Esophagus mucosa (tissue), 1 donor: ENCODE measurements around the gene SLC22A23. TPM values are rescaled to one million over a fixed set of nuclear protein-coding genes. Genes with fewer than 3 reads are reported as not detected.

Experiments used
- ATAC-seq: fragments of 200-7000 bp; cut with Tn5 transposase; one replicate; pipeline ENCODE4 v1.9.1; 2020
- total RNA-seq: library from RNA; stranded (reverse); gene quantifications from one replicate; pipeline ENCODE4 v1.2.4, GENCODE V29; 2023
- donor health status: DM: yes; HTN: yes; CAD: no.

SLC22A23 gene
- total RNA-seq, 1 donor from 2014 or later: 36.3 TPM

GRCh38 chr6:3444276-3445088, 12.4 kb downstream of the SLC22A23 start:
- ATAC-seq: peak; percentile 19

DNA sequence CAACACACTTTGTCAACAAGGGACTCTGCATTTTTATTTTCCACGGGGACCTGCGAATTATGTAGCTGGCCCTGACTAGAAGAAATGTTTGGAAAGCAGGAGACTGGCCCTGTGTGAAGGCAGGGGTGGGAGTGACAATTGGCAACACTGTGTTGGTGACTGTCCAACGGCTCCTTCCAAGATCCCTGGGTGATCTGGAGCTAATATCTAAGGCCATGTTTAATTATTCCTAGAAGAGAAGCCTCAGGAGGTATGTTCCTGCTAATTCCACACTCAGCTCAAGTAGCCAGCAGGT, 13.7 kb downstream of the SLC22A23 start:
- no peak for ATAC-seq

DNA sequence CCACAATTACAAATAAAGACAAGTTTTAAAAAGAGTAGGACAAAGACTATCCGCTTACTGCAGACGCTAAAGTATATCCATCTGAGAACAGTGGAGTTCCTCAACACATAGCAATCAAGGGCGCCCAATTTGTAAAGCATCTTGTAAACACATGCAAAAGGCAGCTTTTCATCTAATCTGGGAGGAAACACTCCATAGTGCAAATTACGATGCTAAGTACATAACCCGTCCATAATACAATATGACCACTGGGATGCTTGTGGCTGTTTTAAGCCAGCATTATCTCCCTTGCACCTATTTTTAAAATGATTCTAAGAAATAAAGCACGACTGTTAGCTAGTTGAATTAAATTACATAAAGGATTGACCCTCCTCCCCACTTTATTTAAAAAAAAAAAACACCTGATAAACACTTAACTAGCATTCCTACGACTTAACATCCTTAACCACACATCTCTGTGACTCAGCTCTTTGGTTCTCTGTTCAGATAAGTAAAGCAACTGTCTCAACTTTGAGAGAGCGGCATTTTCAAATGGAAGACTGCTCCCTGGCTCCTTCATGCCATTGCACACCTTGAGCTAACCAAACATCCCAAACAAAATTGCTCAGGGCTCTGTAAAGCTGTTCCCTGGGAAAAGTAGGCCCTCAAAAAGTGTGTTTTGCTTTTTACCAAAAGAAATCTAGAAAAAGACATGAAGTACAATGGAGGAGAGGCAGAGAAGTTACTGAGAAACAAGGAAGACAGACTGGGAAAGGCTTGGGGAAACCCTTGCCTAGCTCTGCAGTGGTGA, 14.2 kb downstream of the SLC22A23 start:
- no peak for ATAC-seq

GRCh38 chr6:3440911-3441310, 15.9 kb downstream of the SLC22A23 start:
- no peak for ATAC-seq

GRCh38 chr6:3439961-3440360, 16.9 kb downstream of the SLC22A23 start:
- ATAC-seq: no peak

DNA sequence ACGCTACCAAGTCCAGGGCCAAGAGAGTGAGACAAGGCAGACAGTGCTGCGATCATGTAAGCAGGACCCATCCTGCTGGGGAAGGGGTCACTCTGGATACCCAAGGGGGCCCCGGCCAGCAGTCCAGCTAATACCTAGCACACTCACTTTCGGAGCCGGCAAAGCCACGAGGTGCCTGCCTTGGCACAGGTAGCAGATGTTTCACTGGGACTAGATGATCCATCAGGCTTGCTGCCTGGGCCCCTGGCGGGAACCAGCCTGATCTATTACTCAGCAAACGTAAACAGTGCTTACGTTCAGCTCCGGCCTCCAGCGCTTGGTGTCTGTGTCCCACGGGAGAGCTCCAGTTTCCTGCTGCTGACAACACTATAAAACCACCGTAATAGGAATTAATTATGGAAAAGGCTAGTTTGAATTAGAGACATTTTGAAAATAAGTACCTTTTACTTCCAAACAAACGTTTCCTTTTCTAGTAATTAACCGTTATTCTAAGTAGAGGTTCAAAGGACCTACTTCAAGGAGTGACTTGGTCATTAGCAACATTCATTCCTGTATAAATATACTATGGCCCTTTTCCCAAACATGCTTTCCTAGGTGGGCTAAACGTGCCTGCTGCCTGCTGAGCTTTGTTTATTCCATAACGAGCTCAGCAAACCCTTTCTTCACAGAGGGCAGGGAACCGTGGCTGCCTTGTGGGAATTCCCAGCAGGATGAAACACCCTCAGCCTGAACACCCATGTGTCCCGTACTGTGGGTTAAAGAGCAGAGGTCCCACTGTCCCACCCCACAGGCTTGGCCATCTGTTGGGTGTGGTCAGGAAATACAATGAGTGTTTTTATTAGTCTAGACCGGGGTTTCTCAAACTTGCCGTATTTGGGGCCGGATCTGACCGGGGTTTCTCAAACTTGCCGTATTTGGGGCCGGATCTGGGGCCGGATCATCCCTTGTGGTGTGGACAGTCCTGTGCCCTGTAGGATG, 18.4 kb downstream of the SLC22A23 start:
- peak; percentile 80 for ATAC-seq

DNA sequence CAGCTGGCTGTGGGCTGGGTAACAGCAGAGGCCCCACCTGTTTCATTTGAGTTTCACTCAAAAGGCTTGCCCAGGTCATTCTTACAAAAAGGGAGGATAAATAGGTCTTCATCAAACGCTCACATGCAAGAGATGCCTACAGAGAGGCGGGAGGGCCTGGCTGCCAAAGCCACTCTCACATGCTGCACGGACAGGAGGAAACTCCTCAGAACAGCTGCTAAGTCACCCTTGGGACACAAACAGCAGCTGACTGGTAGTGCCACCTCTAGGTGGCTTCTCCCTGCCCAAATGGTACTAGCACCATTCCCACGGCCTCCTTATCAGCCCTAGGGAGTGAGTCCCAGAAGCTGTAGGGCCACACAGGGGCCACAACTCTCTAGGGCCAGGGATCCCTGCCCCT, 23.8 kb downstream of the SLC22A23 start:
- peak; percentile 57 for ATAC-seq

GRCh38 chr6:3432416-3432815, 24.4 kb downstream of the SLC22A23 start:
- ATAC-seq: peak; percentile 53

GRCh38 chr6:3431994-3432393, 24.9 kb downstream of the SLC22A23 start:
- peak; percentile 90 for ATAC-seq

GRCh38 chr6:3429211-3429610, 27.6 kb downstream of the SLC22A23 start:
- ATAC-seq: no peak

DNA sequence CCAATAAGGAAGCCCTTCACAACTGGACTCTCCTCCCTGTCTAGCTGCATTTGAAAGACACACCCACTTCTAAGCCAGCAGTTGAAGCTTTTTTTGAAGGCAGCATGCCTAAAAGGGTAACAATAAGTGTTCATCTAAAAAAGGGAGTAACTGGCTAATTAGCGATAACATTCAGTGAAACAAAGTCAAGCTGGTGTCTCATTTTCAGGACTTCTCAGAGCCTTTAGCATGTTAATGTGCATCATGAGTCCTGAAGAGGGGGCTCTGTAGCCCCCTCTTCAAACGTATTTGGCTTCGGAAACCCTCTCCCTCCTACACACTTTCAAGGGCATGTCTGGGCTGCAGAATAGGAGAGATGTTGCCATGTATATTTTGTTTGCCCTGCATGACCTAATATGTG, 28.1 kb downstream of the SLC22A23 start:
- ATAC-seq: no peak

GRCh38 chr6:3428247-3428646, 28.6 kb downstream of the SLC22A23 start:
- ATAC-seq: peak; percentile 30

DNA sequence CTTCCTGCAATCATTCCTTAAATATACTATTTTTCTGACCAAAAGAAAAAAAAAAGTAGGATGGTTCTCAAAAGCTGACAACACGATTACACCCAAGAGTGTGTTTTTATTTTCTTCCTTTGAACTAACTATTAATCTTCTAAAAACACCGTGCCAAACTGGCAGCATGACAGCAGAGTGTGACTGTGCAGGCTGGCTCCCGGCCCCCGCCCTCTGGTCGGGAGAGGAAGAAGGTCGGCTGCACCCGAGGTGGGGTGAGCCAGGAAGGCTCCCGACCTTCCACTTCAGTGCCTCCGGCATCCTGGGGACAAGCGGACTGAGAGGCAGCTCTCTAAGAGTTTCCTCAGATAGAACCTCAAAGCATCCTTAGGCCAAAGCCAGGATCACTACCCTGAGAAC, 29.2 kb downstream of the SLC22A23 start:
- peak; percentile 52 for ATAC-seq

- ATAC-seq: no peak
Observed at GRCh38 chr6:3426927-3427686, 29.7 kb downstream of the SLC22A23 start.

DNA sequence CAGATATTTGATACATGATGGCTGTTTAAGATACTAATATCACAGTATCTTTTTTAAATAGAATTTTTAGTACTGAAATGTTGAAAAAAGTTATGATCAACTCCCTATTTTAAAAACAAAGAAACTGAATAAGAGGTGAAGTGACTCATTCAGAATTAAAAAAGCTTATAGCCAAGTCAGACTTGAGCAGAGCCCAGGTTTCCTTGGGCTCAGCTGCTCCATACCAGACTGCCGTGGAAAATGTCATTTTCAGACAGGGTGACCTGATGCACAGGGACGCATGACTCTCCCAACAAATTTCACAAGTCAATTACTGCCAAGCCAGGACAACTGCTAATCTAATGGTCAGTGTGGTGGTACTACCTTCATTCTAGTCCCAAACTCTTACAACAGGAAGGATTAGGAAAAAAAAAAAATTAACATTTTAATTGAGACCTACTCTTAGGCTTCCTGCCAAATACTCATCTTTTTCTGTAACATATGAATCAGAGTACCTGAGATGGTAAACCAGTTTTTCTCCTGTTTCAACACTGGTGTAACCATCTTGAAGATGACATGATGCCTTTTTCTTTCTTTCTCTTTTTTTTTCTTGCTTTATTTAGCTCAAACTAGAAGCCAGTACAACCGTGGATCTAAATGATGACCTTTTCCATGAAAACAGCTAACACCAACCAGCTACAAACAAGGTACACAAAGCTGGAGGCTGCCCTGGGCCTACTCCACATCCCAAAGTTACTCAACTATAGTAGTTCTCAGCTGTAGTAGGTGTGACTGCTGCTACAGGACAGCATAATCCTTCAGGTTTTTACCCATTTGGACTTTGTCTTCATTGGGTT, 30.5 kb downstream of the SLC22A23 start:
- ATAC-seq: peak; percentile 45

DNA sequence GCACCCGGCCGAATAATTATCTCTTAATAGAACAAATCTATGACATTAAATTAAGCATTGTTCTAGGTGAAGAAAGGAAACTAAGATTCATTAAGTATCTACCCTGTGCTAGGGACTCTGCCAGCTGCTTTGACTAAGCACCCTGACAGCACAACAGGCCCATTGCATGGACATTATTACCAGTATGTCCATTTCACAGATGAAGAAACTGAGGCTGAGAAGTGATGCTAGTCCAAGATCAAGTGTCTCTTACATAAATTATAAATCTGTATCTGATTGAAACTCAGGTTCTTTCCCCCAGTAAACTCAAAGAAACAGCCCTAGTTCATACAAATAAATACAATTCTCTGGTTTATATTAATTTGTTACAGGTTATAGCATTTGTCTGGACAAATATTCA, 31.3 kb downstream of the SLC22A23 start:
- no peak for ATAC-seq

DNA sequence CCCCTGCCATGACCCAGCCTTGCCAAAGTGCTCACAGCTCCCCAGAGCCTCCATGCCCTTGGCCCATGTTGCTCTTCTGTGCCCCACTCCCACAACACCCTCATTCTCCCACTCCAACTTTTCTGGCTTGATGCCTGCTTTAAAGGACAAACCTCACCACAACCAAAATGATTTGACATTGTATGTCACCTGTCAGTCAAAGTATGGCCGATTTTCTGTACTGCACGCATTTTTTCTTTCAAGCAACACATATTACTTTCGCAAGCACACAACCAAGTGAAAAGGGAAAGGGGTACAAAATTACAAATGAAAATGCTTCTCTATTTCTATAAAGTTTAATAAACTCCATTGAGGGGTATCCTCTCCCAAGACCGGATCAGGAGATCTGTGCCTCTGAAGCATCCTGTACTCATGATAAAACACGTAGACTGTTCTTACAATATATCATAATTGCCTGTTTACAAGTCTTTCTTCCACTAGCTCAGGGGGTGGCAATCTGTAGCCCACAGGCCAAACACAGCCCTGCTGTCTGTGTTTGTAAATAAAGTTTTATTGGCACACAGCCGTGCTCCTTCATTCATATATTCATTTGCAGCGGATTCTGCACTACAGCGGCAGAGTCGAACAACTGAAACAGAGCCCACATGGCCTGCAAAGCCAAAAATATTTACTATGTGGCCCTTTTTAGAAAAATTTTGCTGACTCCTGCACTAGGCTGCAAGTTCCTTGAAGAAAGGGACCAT, 32.5 kb downstream of the SLC22A23 start:
- no peak for ATAC-seq

DNA sequence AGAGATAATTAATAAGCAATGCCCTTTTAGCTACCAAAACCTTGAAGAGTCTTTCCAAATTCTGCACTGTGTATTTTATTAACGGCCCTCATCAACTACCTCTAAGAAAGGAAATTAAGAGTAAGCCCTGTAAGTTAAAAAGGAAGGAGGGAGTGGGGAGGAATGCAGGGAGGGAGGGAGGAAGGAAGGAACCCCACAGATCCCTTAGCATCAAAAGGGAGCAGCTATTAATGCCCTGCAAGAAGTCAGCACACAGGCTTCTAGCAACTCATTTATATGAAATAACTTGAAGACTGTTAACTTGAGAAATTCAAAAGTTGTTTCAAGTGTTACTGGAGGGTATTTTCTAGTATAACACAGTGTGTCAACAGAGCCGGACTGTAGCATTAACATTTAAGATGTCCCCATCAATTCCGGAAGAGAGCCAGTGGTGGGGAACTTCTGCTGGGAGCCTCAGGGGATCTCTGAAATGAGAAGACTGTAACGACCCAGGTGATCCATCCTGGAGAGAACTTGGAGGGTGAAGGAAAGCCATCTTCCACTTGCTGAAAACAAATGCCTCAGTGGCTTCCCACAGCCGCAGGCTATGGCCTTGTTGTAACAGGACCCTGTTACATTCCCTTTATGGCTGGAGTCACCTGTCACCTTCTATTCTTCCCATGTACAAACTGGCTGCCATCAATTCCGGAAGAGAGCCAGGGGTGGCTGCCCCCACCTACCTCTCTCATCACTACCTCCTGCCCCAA, 33.2 kb downstream of the SLC22A23 start:
- no peak for ATAC-seq

DNA sequence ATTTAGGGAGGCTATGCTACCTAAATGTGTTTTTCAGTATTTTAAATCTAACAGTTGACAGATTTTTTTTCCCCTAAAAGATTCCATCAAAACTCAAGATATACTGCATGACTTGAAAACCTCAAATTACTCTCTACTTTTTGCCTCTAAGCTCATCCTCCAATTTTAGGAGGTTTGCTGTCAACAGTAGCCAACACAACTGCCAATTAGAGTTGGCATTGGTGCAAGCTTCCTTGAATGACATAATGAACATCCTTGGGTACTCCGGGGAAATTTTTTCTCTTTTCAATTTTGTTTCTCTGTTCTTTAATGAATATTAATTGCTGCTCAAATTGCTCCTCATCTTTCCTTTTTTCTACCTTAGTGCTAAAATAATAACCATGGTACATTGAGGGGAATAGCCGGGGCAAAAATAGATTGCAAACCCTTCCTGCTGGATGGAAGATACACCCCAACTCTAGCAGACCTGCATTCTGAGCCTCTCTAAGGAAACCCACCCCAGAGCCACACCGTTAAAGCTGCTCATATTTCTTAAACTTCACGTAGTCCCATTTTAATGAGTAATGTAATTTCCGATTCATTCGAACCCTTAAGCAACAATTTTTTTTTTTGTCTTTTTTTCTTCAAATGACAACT, 34.3 kb downstream of the SLC22A23 start:
- ATAC-seq: no peak
